K562 (cell line): ENCODE measurements around the gene BCR. TPM values are rescaled to one million over a fixed set of nuclear protein-coding genes. Genes with fewer than 3 reads are reported as not detected.

Source experiments
- ATAC-seq: fragments of 200-7000 bp; cut with Tn5 transposase; 3 replicates; pipeline ENCODE4 v1.9.1; 2020; ENCODE audit warnings: moderate library complexity
- BruUV-seq: library from RNA; stranded (reverse); fragments of 400-500 nt; replicated peaks from 2 replicates; lab custom pipeline; 2021; lab: Mats Ljungman, UMichigan
- CTCF ChIA-PET: fragments of 300-600 bp; formaldehyde crosslinking; extraction: SDS; loops from one replicate; lab custom pipeline; 2021; ENCODE audit warnings: low intra/inter-chr PET ratio; lab: Yijun Ruan, JAX
- POLR2A ChIA-PET: fragments of 300-600, 350-650 bp; sonication (Branson Sonifier 250); formaldehyde crosslinking; extraction: SDS; loops from one replicate; lab custom pipeline; 2021; ENCODE audit warnings: antibody characterized with exemption, inconsistent platforms; lab: Yijun Ruan, JAX
- DNase-seq, 4 experiments: peaks; one replicate each; pipeline versions ENCODE4 v3.0.0 to v3.0.0-alpha.2; 2011 to 2018; ENCODE audit warnings: low spot score in 3 of 4, mixed read lengths in 3 of 4; ENCODE audit errors: extremely low read depth in 1 of 4
- FAIRE-seq: peaks from 2 replicates; lab custom pipeline; 2011; peaks lifted over from hg19 to GRCh38; lab: Jason Lieb, UNC
- H2AFZ ChIP-seq: 2 replicates; pipeline ENCODE4 v1.6.0; 2011; ENCODE audit warnings: low read depth, low read length, control low read depth, inconsistent platforms
- H3K27ac ChIP-seq: fragments of 200-600 bp; 3 replicates; pipeline ENCODE4 v1.8.0; 2011; ENCODE audit warnings: low read depth, mild to moderate bottlenecking, control low read depth, inconsistent platforms, low read length, moderate library complexity, mixed read lengths; ENCODE audit errors: extremely low read depth
- H3K27me3 ChIP-seq, 2 experiments: fragments of 300-600 bp in 1 of 2; 2 replicates in 1 of 2; 3 replicates in 1 of 2; pipeline versions ENCODE4 v1.6.0 to v1.8.0; 2011; ENCODE audit warnings: inconsistent platforms in 2 of 2, low read length in 2 of 2, mild to moderate bottlenecking in 1 of 2, mixed read lengths in 1 of 2, moderate library complexity in 1 of 2; ENCODE audit not compliant: control insufficient read depth in 2 of 2, insufficient read depth in 2 of 2
- H3K36me3 ChIP-seq: fragments of 300-600 bp; 3 replicates; pipeline ENCODE4 v1.8.0; 2011; ENCODE audit warnings: mild to moderate bottlenecking, low read length, inconsistent platforms; ENCODE audit not compliant: control insufficient read depth, insufficient read depth
- H3K4me1 ChIP-seq, 2 experiments: fragments of 200-600 bp in 1 of 2; replicated peaks in 1 of 2; 2 replicates in 1 of 2; 3 replicates in 1 of 2; pipeline versions ENCODE4 v1.5.1 to v1.8.0; 2011; ENCODE audit warnings: inconsistent platforms in 2 of 2, low read length in 2 of 2, mild to moderate bottlenecking in 1 of 2, mixed read lengths in 1 of 2, moderate library complexity in 1 of 2; ENCODE audit not compliant: control insufficient read depth in 2 of 2, insufficient read depth in 2 of 2
- H3K4me2 ChIP-seq: 2 replicates; pipeline ENCODE4 v1.6.1; 2011; ENCODE audit warnings: low read length, control low read depth, inconsistent platforms, mixed read lengths; ENCODE audit not compliant: insufficient read depth
- H3K4me3 ChIP-seq: fragments of 200-600 bp; sonication (generic), shearing (Covaris generic); 2 replicates; pipeline ENCODE4 v1.5.1; 2016; ENCODE audit warnings: control low read depth, inconsistent platforms
- H3K79me2 ChIP-seq: fragments of 200-600 bp; 3 replicates; pipeline ENCODE4 v1.8.0; 2011; ENCODE audit warnings: low read length, inconsistent platforms; ENCODE audit not compliant: control insufficient read depth, insufficient read depth
- H3K9ac ChIP-seq, 2 experiments: 2 replicates each; pipeline versions ENCODE4 v1.6.0 to v1.6.1; 2011; ENCODE audit warnings: low read depth in 2 of 2, low read length in 2 of 2, control low read depth in 1 of 2, inconsistent platforms in 1 of 2, mild to moderate bottlenecking in 1 of 2, mixed read lengths in 1 of 2; ENCODE audit not compliant: insufficient read depth in 1 of 2
- H3K9me1 ChIP-seq: one replicate; pipeline ENCODE4 v1.6.0; 2011; ENCODE audit warnings: inconsistent platforms, mild to moderate bottlenecking, low read length, moderate library complexity; ENCODE audit not compliant: control insufficient read depth, insufficient read depth
- H3K9me3 ChIP-seq: replicated peaks from 2 replicates; pipeline ENCODE4 v1.5.1; 2011; ENCODE audit warnings: low read depth, low read length, inconsistent platforms; ENCODE audit not compliant: control insufficient read depth, insufficient read depth
- H4K20me1 ChIP-seq: replicated peaks from 2 replicates; pipeline ENCODE4 v1.6.1; 2011; ENCODE audit warnings: low read length, inconsistent platforms, mixed read lengths; ENCODE audit not compliant: control insufficient read depth, insufficient read depth
- RBM22 ChIP-seq: fragments of 200-400 bp; formaldehyde crosslinking; IDR thresholded peaks from 2 replicates; pipeline ENCODE4 v1.6.1; 2018; ENCODE audit warnings: low read length, low read depth; ENCODE audit not compliant: poor library complexity, severe bottlenecking
- WGBS: fragments of 100-300 bp; shearing (Covaris generic); methylation state at CpG from one replicate; pipeline ENCODE4 v1.1.6; 2016; ENCODE audit warnings: low coverage, mixed read lengths; ENCODE audit not compliant: insufficient coverage; ENCODE audit errors: missing lambda C conversion rate; 5-methylcytosine and 5-hydroxymethylcytosine counted together
- in situ Hi-C: fragments of 300-500 bp; cut with MboI; formaldehyde crosslinking; loops from 4 replicates; pipeline ENCODE4 v1.15.0; 2018; ENCODE audit warnings: inconsistent platforms, mixed read lengths
- intact Hi-C: fragments of 100-400 bp; cut with micrococcal nuclease; formaldehyde crosslinking; loops from 2 replicates; pipeline ENCODE4 v1.14.2; 2022
- polyA plus RNA-seq, 8 experiments: library from polyadenylated mRNA; depleted of rRNA in 4 of 8; stranded (reverse) in 5 of 8; unstranded in 3 of 8; fragments of >200 nt; fragmentation: Nextera tagmentation in 2 of 8; fragmentation: Illumina TruSeq in 1 of 8; extraction: Ambion mirVana in 2 of 8; extraction: Trizol in 1 of 8; gene quantifications; 2 replicates each; pipeline versions ENCODE4 v1.2.1 to v1.2.3, GENCODE V29; 2011 to 2014; ENCODE audit warnings: inconsistent platforms in 1 of 8, missing spikeins in 1 of 8
- total RNA-seq, 7 experiments: library from RNA; depleted of rRNA in 6 of 7; stranded (reverse); fragments of >200 nt in 6 of 7; fragmentation: Illumina TruSeq in 2 of 7; extraction: Trizol in 2 of 7; gene quantifications; 2 replicates each; pipeline versions ENCODE4 v1.2.1 to v1.2.3, GENCODE V29; 2011 to 2021; ENCODE audit warnings: low replicate concordance in 1 of 7
- TF ChIP-seq, protein P1 (sequence below): IDR thresholded peaks from 2 replicates; pipeline ENCODE4 v1.6.1; 2011; ENCODE audit warnings: borderline replicate concordance, low read depth, mild to moderate bottlenecking, moderate library complexity, low read length; ENCODE audit not compliant: insufficient read depth, poor library complexity, severe bottlenecking
- TF ChIP-seq, protein P2 (sequence below): sonication (generic); formaldehyde crosslinking; IDR thresholded peaks from 2 replicates; pipeline ENCODE4 v1.8.1; 2023; ENCODE audit warnings: mild to moderate bottlenecking, missing genetic modification reagents

BCR gene
- total and polyA plus RNA-seq, 9 of the 15 experiments (the other 6 are each of a cell fraction or from before 2014, with no cell fraction given), result 0.41 to 150 (median 45.6) TPM

DNA sequence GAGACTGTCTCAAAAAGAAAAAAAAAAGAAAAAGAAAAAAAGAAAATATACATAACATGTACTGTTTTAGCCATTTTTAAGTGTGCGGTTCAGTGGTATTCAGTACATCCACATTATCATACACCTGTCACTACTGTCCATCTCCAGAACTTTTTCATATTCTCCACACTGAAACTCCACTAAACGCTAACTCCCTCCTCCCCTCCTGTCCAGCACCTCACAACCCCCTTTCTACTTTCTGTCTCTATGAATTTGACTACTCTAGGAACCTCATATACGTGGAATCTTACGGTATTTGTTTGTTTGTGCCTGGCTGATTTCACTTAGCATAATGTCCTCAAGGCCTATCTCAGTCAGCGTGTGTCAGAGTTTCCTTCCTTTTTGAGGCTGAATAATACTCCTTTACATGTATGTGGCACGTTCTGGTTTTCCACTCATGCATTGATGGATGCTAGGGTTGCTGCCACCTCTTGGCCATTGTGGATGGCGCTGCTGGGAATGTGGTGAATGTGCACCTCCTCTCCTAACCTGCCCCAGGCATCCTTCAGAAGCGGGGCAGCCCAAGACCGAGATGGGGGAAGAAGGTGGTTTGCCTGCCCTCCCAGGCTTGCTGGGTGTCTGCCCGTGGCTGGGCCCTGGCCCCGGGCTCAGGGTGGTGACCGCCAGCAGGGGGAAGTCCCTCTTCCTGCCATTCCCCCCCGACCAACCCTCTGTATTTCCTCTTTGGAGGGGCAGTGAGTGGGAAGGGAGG, 60.5 kb downstream of the BCR start:
- intact Hi-C loops, result loop anchor here (2.0 kb wide), 1 partner anchor 14 kb away; no protein-coding TSS in a partner anchor
- Histone ChIP-seq H3K79me2 (peaks cover 90% of the 10 kb centered on the region), H3K4me1 (peaks cover 22 to 44% of the 10 kb centered on the region in 2 experiments), H3K9ac (peak overlapping the region in 1 of 2 experiments; percentile 60; a peak in 2 of 4 replicates), H4K20me1 (peaks cover 69% of the 10 kb centered on the region), H2AFZ (no peak overlapping the region), H3K9me1 (peaks cover 58% of the 10 kb centered on the region), H3K4me3 (no peak overlapping the region), H3K27me3 (no peaks in the 10 kb centered on the region), H3K27ac (no peak overlapping the region), H3K9me3 (peaks cover 8% of the 10 kb centered on the region), H3K36me3 (peaks cover 19% of the 10 kb centered on the region; the same call in 2 of the 3 replicates), H3K4me2 (no peak overlapping the region)
- TF ChIP-seq RBM22, result no peak
- TF ChIP-seq, protein P1, sequence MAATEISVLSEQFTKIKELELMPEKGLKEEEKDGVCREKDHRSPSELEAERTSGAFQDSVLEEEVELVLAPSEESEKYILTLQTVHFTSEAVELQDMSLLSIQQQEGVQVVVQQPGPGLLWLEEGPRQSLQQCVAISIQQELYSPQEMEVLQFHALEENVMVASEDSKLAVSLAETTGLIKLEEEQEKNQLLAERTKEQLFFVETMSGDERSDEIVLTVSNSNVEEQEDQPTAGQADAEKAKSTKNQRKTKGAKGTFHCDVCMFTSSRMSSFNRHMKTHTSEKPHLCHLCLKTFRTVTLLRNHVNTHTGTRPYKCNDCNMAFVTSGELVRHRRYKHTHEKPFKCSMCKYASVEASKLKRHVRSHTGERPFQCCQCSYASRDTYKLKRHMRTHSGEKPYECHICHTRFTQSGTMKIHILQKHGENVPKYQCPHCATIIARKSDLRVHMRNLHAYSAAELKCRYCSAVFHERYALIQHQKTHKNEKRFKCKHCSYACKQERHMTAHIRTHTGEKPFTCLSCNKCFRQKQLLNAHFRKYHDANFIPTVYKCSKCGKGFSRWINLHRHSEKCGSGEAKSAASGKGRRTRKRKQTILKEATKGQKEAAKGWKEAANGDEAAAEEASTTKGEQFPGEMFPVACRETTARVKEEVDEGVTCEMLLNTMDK, result no peak
- TF ChIP-seq, protein P2, sequence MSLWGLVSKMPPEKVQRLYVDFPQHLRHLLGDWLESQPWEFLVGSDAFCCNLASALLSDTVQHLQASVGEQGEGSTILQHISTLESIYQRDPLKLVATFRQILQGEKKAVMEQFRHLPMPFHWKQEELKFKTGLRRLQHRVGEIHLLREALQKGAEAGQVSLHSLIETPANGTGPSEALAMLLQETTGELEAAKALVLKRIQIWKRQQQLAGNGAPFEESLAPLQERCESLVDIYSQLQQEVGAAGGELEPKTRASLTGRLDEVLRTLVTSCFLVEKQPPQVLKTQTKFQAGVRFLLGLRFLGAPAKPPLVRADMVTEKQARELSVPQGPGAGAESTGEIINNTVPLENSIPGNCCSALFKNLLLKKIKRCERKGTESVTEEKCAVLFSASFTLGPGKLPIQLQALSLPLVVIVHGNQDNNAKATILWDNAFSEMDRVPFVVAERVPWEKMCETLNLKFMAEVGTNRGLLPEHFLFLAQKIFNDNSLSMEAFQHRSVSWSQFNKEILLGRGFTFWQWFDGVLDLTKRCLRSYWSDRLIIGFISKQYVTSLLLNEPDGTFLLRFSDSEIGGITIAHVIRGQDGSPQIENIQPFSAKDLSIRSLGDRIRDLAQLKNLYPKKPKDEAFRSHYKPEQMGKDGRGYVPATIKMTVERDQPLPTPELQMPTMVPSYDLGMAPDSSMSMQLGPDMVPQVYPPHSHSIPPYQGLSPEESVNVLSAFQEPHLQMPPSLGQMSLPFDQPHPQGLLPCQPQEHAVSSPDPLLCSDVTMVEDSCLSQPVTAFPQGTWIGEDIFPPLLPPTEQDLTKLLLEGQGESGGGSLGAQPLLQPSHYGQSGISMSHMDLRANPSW (CRISPR knock-in tag), result peak; percentile 47; the same call in 1 of the 2 replicates
- peak; percentile 36 for ATAC-seq
- BruUV-seq, result no TSS peak
- peak; percentile 69 for FAIRE-seq
- DNase-seq, result peak; percentile 64 to 89 (median 66)
- ChIA-PET CTCF (interaction anchor here (1.4 kb wide), 1 partner anchor 62 kb away, joined by 3 read pairs; no protein-coding TSS in a partner anchor), POLR2A (interaction anchor here (0.9 to 80.1 kb wide), 4 partner anchors 10 to 54 kb away, joined by 4 to 3476 read pairs (median 204); partner anchors contain the start of genes BCR and RAB36)
- in situ Hi-C loops, result no loop called here
- WGBS, result 72% methylated on average over 13 of the region's 13 CpGs
